ENCODE data around the gene RPS6KA2. TPM values are rescaled to one million over a fixed set of nuclear protein-coding genes. Genes with fewer than 3 reads are reported as not detected.

The RPS6KA2 gene
- total RNA-seq, 1 donor from 2014 or later = 33.7 TPM

- Mint-ChIP-seq H3K36me3 (ENCODE audit: low read depth) (peaks cover 2% of the 10 kb centered on the region), H3K4me1 (peaks cover 11% of the 10 kb centered on the region), H3K27me3 (ENCODE audit: low read depth) (no peaks in the 10 kb centered on the region), H3K9me3 (no peaks in the 10 kb centered on the region), H3K27ac (ENCODE audit: unreplicated experiment) (no peak overlapping the region), H3K4me3 (no peak overlapping the region)
- TF ChIP-seq, protein P1, sequence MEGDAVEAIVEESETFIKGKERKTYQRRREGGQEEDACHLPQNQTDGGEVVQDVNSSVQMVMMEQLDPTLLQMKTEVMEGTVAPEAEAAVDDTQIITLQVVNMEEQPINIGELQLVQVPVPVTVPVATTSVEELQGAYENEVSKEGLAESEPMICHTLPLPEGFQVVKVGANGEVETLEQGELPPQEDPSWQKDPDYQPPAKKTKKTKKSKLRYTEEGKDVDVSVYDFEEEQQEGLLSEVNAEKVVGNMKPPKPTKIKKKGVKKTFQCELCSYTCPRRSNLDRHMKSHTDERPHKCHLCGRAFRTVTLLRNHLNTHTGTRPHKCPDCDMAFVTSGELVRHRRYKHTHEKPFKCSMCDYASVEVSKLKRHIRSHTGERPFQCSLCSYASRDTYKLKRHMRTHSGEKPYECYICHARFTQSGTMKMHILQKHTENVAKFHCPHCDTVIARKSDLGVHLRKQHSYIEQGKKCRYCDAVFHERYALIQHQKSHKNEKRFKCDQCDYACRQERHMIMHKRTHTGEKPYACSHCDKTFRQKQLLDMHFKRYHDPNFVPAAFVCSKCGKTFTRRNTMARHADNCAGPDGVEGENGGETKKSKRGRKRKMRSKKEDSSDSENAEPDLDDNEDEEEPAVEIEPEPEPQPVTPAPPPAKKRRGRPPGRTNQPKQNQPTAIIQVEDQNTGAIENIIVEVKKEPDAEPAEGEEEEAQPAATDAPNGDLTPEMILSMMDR (conservative IDR thresholded peaks at IDR 0.05) = no peak
- DNase-seq (ENCODE audit: low read depth, low spot score) = no peak
Measured at GRCh38 chr6:166439366-166440091, 187.5 kb downstream of the RPS6KA2 start.

GRCh38 chr6:166438211-166438861 is 188.7 kb downstream of the RPS6KA2 start:
- TF ChIP-seq, protein P1 (conservative IDR thresholded peaks at IDR 0.05) = no peak
- DNase-seq (ENCODE audit: low read depth, low spot score) = no peak
- peaks cover 11% of the 10 kb centered on the region for H3K4me1 Mint-ChIP-seq
- no peak overlapping the region for H3K4me3 Mint-ChIP-seq
- H3K27me3 Mint-ChIP-seq (ENCODE audit: low read depth) = no peaks in the 10 kb centered on the region
- H3K27ac Mint-ChIP-seq (ENCODE audit: unreplicated experiment) = no peak overlapping the region
- no peaks in the 10 kb centered on the region for H3K9me3 Mint-ChIP-seq
- peaks cover 2% of the 10 kb centered on the region for H3K36me3 Mint-ChIP-seq (ENCODE audit: low read depth)

- TF ChIP-seq, protein P1 (conservative IDR thresholded peaks at IDR 0.05) = no peak
- Mint-ChIP-seq H3K36me3 (ENCODE audit: low read depth) (peaks cover 2% of the 10 kb centered on the region), H3K27ac (ENCODE audit: unreplicated experiment) (no peak overlapping the region), H3K4me3 (no peak overlapping the region), H3K4me1 (peaks cover 11% of the 10 kb centered on the region), H3K27me3 (ENCODE audit: low read depth) (no peaks in the 10 kb centered on the region), H3K9me3 (no peaks in the 10 kb centered on the region)
- no peak for DNase-seq (ENCODE audit: low read depth, low spot score)
Measured at GRCh38 chr6:166437661-166438060, 189.4 kb downstream of the RPS6KA2 start.

DNA sequence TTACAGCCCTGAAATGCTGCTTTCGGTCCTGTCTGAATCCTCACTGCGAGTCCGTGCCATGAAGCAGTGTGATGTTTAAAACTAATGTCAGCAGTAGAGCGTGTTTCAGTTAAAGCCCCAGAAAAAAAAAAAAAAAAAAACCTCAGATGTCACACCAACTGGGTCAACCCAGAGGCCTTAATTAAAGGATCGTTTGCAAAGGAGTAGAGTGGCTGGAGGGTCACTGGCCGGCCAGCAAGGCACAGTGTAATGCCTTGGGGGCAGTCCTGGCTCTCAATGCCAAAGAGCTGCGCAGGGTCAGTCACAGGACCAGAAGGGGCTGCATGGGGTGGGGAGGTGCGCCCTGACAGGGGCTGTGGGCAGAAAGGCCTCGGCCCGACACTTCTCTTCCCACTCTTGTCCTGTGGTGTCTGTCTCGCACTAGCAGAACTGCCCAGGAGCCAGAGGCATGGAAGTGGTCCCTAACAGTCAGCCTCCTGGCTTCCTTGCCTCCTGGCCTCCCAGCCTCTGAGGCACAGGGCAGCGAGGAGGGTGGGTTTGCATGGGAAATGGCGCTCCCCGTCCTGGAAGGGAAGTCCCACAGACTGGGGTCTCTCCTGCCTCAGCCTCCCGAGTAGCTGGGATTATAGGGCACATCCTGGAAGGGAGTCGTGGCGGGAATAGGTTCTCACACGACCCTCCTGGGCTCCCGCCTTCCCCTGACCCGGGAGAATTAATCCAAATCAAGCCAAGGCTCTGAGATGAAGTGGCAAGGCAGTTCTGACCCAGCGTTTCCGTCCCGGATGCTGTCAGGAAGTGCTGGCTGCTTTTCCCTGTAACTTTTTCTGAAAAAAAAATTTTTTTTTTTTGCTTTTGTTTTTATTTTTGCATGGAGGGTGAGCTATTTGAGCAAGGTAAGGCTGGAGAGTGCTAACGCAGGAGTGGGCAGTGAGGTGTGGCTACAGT is 190.6 kb downstream of the RPS6KA2 start:
- Mint-ChIP-seq H3K9me3 (no peaks in the 10 kb centered on the region), H3K27ac (ENCODE audit: unreplicated experiment) (no peak overlapping the region), H3K36me3 (ENCODE audit: low read depth) (peaks cover 7% of the 10 kb centered on the region), H3K4me1 (peaks cover 11% of the 10 kb centered on the region), H3K27me3 (ENCODE audit: low read depth) (no peaks in the 10 kb centered on the region), H3K4me3 (no peak overlapping the region)
- TF ChIP-seq, protein P1 (conservative IDR thresholded peaks at IDR 0.05) = no peak
- DNase-seq (ENCODE audit: low read depth, low spot score) = no peak

DNA sequence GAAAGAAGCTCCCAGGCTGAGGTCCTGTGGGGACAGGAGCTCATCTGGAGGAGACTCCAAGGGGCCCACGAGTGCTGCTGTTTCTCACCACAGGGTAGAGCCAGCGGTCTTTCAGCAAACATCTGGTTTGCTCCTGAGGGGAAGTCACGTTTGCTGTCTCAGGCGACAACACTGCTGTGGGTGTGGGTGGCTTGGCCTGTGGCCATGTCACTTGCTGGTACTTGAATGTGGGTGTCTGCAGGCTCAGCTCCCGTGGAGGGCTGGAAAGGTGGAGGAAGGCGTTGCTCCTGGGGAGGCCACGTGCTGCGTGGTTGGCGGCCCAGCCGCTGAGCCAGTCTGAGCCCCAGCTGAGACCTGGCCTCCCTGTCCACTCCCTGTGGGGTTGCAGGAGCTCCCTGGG is 191.5 kb downstream of the RPS6KA2 start:
- Mint-ChIP-seq H3K27me3 (ENCODE audit: low read depth) (no peaks in the 10 kb centered on the region), H3K4me3 (no peak overlapping the region), H3K4me1 (peaks cover 11% of the 10 kb centered on the region), H3K27ac (ENCODE audit: unreplicated experiment) (no peak overlapping the region), H3K9me3 (no peaks in the 10 kb centered on the region), H3K36me3 (ENCODE audit: low read depth) (peaks cover 11% of the 10 kb centered on the region)
- DNase-seq (ENCODE audit: low read depth, low spot score) = no peak
- TF ChIP-seq, protein P1 (conservative IDR thresholded peaks at IDR 0.05) = no peak

Data from neural crest cell (in vitro differentiated cells).